ENCODE measurements around the gene TFDP2.
A peak's percentile ranks its signal among the peaks of the same experiment; 100 is the strongest.

TFDP2 gene

GRCh38 chr3:141921316-141921715 lies 228.0 kb downstream of the TFDP2 start:
- no peak for TF ChIP-seq RAD21 (IDR thresholded peaks at IDR 0.05; ENCODE audit: low read depth)
- no peak for TF ChIP-seq CREB1 (IDR thresholded peaks at IDR 0.05; ENCODE audit: low read depth)
- no peak for TF ChIP-seq MAX (IDR thresholded peaks at IDR 0.05)
- no peak for TF ChIP-seq EGR1 (IDR thresholded peaks at IDR 0.05)
- no peak for TF ChIP-seq EP300 (IDR thresholded peaks at IDR 0.05; ENCODE audit: borderline replicate concordance)
- TF ChIP-seq, protein P1, sequence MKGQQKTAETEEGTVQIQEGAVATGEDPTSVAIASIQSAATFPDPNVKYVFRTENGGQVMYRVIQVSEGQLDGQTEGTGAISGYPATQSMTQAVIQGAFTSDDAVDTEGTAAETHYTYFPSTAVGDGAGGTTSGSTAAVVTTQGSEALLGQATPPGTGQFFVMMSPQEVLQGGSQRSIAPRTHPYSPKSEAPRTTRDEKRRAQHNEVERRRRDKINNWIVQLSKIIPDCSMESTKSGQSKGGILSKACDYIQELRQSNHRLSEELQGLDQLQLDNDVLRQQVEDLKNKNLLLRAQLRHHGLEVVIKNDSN (IDR thresholded peaks at IDR 0.05) = no peak
- no peak for TF ChIP-seq REST (IDR thresholded peaks at IDR 0.05; ENCODE audit: low read depth)

DNA sequence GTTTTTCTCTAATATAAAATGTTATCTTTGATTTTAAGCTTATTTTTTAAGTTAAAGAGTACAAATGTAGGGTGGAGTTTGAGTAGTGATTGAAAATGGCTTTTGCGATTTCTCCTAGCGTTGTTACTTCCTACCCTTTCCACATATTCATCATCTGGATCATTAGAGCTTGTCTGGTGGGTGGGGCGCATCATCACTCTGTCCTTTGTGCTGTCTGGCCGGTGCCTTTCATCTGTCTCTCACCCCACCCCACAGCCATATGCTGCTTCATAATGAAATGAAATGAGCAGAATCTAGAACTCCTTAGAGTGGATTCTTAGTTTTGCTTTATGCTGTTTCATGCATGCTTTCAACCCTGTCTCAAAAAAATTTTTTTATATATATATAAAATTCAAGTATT lies 228.6 kb downstream of the TFDP2 start:
- TF ChIP-seq FOXM1 (IDR thresholded peaks at IDR 0.05; ENCODE audit: borderline replicate concordance, low read depth) (no peak), EP300 (IDR thresholded peaks at IDR 0.05; ENCODE audit: borderline replicate concordance) (no peak)

DNA sequence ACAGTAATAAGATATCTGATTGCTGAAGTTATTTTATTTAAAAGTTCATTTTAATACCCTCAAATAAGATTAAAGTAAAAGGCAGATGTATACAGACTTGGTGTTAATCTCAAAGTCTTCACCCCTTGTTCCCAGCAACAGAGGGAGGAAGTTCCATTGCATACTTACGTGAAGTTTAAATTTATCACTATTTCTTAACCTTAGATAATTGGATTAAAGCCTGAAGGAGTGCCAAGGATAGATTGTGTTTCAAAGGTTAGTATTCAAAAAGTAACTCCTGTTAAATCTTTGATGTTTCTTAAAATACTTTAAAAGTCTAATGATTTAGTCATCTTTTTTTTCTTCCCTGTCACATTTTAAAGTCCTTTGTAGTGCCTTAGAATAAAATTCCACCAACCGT lies 233.6 kb downstream of the TFDP2 start:
- no peak for TF ChIP-seq EP300 (IDR thresholded peaks at IDR 0.05; ENCODE audit: borderline replicate concordance)

GRCh38 chr3:141915016-141915415 lies 234.3 kb downstream of the TFDP2 start:
- TF ChIP-seq TAF1 (IDR thresholded peaks at IDR 0.05; ENCODE audit: low read depth) = no peak
- TF ChIP-seq ZBTB7A (IDR thresholded peaks at IDR 0.05; ENCODE audit: low read depth) = no peak
- TF ChIP-seq EP300 (IDR thresholded peaks at IDR 0.05; ENCODE audit: borderline replicate concordance) = no peak
- TF ChIP-seq RAD21 (IDR thresholded peaks at IDR 0.05; ENCODE audit: low read depth) = no peak
- TF ChIP-seq, protein P1 (IDR thresholded peaks at IDR 0.05) = no peak
- no peak for TF ChIP-seq YY1 (IDR thresholded peaks at IDR 0.05; ENCODE audit: low read depth)
- TF ChIP-seq TEAD4 (IDR thresholded peaks at IDR 0.05) = no peak
- TF ChIP-seq REST (IDR thresholded peaks at IDR 0.05; ENCODE audit: low read depth) = no peak
- TF ChIP-seq MAX (IDR thresholded peaks at IDR 0.05) = no peak
- TF ChIP-seq FOXM1 (IDR thresholded peaks at IDR 0.05; ENCODE audit: borderline replicate concordance, low read depth) = no peak
- TF ChIP-seq CEBPB (IDR thresholded peaks at IDR 0.05) = no peak
- TF ChIP-seq TCF12 (IDR thresholded peaks at IDR 0.05; ENCODE audit: low read depth) = no peak
- no peak for TF ChIP-seq NFIC (IDR thresholded peaks at IDR 0.05)
- TF ChIP-seq EGR1 (IDR thresholded peaks at IDR 0.05) = no peak

DNA sequence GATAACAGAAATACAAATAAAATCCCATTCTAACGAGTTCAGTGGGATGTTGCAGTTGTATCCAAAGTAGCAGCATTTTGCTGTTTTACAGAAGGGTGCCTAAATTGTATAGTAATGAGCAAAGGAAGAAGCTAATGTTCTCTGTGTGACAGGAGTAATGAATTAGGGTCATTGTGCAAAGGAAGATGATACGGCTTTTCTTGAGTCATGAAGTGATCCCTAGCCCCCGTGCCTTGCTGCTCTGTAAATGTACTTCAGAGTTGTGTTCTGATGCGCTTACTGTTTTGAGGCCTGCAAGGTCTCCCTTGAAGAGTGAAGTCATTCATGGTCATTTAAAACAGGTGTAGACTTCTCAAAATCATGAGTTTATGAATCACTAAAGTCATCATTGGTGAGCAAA lies 235.0 kb downstream of the TFDP2 start:
- no peak for TF ChIP-seq CEBPB (IDR thresholded peaks at IDR 0.05)
- TF ChIP-seq EP300 (IDR thresholded peaks at IDR 0.05; ENCODE audit: borderline replicate concordance) = no peak

- TF ChIP-seq, protein P1 (IDR thresholded peaks at IDR 0.05) = peak; percentile 9; the same call in 1 of the 2 replicates
- peak; percentile 78 for TF ChIP-seq RAD21 (IDR thresholded peaks at IDR 0.05; ENCODE audit: low read depth)
- TF ChIP-seq ZBTB7A (IDR thresholded peaks at IDR 0.05; ENCODE audit: low read depth) = no peak
These were observed 236.1 kb downstream of the TFDP2 start for GRCh38 chr3:141913150-141913811.

GRCh38 chr3:141909408-141909807 lies 239.9 kb downstream of the TFDP2 start:
- TF ChIP-seq TCF12 (IDR thresholded peaks at IDR 0.05; ENCODE audit: low read depth) (no peak), CREB1 (IDR thresholded peaks at IDR 0.05; ENCODE audit: low read depth) (no peak), EGR1 (IDR thresholded peaks at IDR 0.05) (no peak), MAX (IDR thresholded peaks at IDR 0.05) (no peak), TAF1 (IDR thresholded peaks at IDR 0.05; ENCODE audit: low read depth) (no peak), CEBPB (IDR thresholded peaks at IDR 0.05) (no peak), EP300 (IDR thresholded peaks at IDR 0.05; ENCODE audit: borderline replicate concordance) (no peak)
- TF ChIP-seq, protein P1 (IDR thresholded peaks at IDR 0.05) = no peak
